ENCODE results near the gene ISG20.
"Not testable (repeated sequence)": the region's sequence is repeated elsewhere in the genome, so short reads cannot be mapped to it uniquely, and the experiment has no call there.

The ISG20 gene

DNA sequence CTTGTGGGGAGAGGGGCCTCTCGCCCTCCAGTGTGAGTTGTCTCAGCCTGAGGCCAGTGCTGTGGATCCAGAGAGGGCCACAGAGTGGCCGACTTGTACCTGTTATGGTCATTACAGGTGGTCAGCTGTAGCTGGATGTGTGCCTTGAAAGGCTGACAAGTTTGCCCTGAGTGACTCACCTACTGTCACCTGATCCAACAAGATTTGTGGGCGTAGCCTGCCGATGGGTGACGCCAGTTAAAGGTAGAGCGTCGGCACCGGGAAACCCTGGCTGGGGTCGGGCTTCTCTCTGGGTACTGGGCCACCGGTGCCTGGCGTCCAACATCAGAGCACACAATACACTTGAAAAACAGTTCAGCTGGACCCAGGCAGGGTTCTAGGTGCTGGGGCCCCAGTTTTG lies 2.8 kb upstream of the ISG20 start:
- Histone ChIP-seq H3K36me3 (peaks cover 28% of the 10 kb centered on the region), H3K27me3 (no peaks in the 10 kb centered on the region), H3K4me3 (ENCODE audit: low read depth, low read length) (no peak overlapping the region), H3K9me3 (no peaks in the 10 kb centered on the region), H3K4me1 (peaks cover 5% of the 10 kb centered on the region; the same call in 1 of the 2 replicates)
- no peak for DNase-seq
- TF ChIP-seq, protein P1, sequence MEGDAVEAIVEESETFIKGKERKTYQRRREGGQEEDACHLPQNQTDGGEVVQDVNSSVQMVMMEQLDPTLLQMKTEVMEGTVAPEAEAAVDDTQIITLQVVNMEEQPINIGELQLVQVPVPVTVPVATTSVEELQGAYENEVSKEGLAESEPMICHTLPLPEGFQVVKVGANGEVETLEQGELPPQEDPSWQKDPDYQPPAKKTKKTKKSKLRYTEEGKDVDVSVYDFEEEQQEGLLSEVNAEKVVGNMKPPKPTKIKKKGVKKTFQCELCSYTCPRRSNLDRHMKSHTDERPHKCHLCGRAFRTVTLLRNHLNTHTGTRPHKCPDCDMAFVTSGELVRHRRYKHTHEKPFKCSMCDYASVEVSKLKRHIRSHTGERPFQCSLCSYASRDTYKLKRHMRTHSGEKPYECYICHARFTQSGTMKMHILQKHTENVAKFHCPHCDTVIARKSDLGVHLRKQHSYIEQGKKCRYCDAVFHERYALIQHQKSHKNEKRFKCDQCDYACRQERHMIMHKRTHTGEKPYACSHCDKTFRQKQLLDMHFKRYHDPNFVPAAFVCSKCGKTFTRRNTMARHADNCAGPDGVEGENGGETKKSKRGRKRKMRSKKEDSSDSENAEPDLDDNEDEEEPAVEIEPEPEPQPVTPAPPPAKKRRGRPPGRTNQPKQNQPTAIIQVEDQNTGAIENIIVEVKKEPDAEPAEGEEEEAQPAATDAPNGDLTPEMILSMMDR (IDR thresholded peaks at IDR 0.05; ENCODE audit: low read depth, low read length), result no peak

DNA sequence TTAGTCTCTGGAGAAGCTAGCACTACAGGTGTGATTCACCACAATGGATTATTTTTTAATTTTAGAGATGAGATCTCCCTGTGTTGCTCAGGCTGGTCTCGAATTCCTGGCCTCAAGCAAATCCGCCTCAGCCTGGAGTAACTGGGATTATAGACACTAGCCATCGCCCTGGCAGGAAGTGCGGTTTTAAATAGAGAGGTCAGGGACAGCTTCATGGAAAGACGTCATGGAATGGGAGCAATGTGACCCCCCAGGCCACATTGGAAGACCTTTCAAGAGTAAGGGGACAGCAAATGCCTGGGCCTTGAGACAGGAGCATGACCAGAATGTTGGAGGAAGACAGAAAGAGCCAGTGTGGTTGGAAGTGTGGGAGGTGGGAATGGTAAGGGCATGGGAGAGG lies 2.2 kb upstream of the ISG20 start:
- TF ChIP-seq, protein P1 (IDR thresholded peaks at IDR 0.05; ENCODE audit: low read depth, low read length), result no peak
- H3K27me3 ChIP-seq, result no peaks in the 10 kb centered on the region
- peaks cover 5% of the 10 kb centered on the region; the same call in 1 of the 2 replicates for H3K4me1 ChIP-seq
- H3K9me3 ChIP-seq, result no peaks in the 10 kb centered on the region
- no peak overlapping the region for H3K4me3 ChIP-seq (ENCODE audit: low read depth, low read length)
- no peak for DNase-seq
- H3K36me3 ChIP-seq, result peaks cover 22% of the 10 kb centered on the region

DNA sequence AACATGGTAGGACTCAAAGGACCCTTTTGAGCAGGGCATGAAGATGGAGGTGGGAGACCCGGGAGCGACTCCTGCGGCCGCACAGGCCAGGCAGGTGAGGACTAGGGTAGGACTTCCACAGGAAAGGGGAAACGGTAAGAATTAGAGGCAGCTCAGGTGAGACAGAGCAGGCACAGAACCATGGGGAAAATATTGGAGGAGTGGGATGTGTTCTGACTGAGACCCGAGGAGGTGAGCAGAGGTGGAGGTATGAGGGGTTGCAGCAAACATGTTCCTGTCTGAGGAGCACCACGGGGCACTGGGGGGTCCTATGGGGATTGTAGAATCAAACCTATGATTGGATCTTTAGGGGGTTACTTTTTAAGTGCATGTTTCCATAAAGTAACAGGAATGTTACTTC lies 1.4 kb upstream of the ISG20 start:
- H3K4me1 ChIP-seq, result peaks cover 5% of the 10 kb centered on the region; the same call in 1 of the 2 replicates
- H3K27me3 ChIP-seq, result no peaks in the 10 kb centered on the region
- DNase-seq, result no peak

DNA sequence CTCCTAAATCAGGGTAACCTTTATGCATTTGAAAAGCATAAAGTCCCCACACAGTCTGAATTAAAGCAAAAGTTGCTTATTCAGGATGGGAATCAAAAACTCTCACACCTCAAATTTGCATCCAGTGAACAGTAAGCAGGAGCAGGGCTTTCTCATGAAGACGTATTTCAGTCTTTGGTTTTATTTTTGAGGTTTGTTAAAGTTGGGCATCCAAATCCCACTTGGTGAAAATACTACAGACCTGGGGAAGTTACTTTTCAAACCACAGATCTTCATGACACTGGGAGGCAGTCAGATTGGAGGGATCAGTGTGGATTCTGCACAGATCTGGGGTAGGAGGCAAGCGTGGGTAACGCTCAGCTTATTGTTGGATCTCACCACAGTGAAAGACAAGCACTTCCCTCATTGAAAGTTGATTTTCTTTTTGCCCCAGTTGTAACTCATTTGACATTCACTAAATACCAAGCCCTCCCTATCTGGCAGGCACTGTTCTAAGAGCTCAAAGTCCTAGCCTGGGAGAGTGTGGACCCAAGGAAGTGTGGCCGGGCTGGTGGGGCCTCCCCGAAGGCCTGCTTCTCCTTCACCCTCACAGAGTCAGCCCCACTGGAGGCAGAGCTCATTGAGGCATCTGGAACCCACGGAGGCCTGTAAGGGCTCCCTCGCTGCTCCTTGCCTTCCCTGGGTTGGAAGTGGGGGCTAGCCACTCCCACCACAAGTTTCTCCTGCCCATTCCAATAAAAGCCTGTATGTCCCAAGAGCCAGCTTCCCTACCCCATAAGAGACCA lies 783 bp upstream of the ISG20 start:
- H3K4me3 ChIP-seq (ENCODE audit: low read depth, low read length), result peak overlapping the region; percentile 47
- TF ChIP-seq, protein P1 (IDR thresholded peaks at IDR 0.05; ENCODE audit: low read depth, low read length), result no peak
- peaks cover 12% of the 10 kb centered on the region for H3K36me3 ChIP-seq
- H3K27me3 ChIP-seq, result no peaks in the 10 kb centered on the region
- H3K9me3 ChIP-seq, result no peaks in the 10 kb centered on the region
- no peak for DNase-seq
- peaks cover 5% of the 10 kb centered on the region; the same call in 1 of the 2 replicates for H3K4me1 ChIP-seq

More for the DNA sequence above, 1.4 kb upstream of the ISG20 start:
- Histone ChIP-seq H3K9me3 (no peaks in the 10 kb centered on the region), H3K36me3 (peaks cover 17% of the 10 kb centered on the region), H3K4me3 (ENCODE audit: low read depth, low read length) (no peak overlapping the region)
- TF ChIP-seq, protein P1 (IDR thresholded peaks at IDR 0.05; ENCODE audit: low read depth, low read length), result no peak

DNA sequence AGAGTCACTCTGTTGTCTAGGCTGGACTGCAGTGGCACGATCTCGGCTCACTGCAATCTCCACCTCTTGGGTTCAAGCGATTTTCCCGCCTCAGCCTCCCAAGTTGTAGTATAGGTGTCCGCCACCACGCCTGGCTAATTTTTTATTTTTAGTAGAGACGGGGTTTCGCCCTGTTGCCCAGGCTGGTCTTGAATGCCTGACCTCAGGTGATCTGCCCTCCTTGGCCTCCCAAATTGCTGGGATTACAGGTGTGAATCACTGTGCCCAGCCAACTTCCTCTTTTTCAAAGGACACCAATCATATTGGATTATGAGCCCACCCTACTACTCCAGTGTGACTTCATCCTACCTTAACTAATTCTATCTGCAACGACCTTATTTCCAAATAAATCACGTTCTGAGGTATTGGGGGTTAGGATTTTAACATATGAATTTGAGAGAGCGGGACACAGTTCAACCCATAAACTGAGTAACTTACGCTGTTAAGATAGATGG lies 3.2 kb downstream of the ISG20 start:
- no peaks in the 10 kb centered on the region for H3K9me3 ChIP-seq
- no peaks in the 10 kb centered on the region for H3K27me3 ChIP-seq
- TF ChIP-seq, protein P1 (IDR thresholded peaks at IDR 0.05; ENCODE audit: low read depth, low read length), result no peak
- H3K4me1 ChIP-seq, result peaks cover 5% of the 10 kb centered on the region; the same call in 1 of the 2 replicates
- DNase-seq, result no peak
- no peak overlapping the region for H3K4me3 ChIP-seq (ENCODE audit: low read depth, low read length)
- H3K36me3 ChIP-seq, result no peaks in the 10 kb centered on the region; the same call in 1 of the 2 replicates

DNA sequence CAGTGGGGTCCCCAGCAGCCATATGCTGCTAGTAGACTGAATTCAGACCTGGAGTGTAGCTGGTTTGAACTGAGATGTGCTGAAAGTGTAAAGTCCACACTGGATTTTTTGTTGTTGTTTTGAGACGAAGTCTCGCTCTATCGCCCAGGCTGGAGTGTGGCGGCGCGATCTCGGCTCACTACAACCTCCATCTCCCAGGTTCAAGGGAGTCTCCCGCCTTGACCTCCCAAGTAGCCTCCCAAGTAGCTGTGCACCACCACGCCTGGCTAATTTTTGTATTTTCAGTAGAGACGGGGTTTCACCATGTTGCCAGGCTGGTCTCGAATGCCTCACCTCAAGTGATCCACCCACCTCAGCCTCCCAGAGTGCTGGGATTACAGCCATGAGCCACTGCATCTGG lies 3.7 kb downstream of the ISG20 start:
- not testable (repeated sequence) for H3K4me3 ChIP-seq (ENCODE audit: low read depth, low read length); H3K4me1 ChIP-seq; H3K27me3 ChIP-seq; H3K36me3 ChIP-seq; DNase-seq; H3K9me3 ChIP-seq

Data from BE2C (cell line).